ENCODE data around the gene PI3. TPM values are rescaled to one million over a fixed set of nuclear protein-coding genes. Genes with fewer than 3 reads are reported as not detected.
"Not testable (repeated sequence)": the region's sequence is repeated elsewhere in the genome, so short reads cannot be mapped to it uniquely, and the experiment has no call there.

Gene PI3
- polyA plus RNA-seq (2012; ENCODE audit: low read depth, missing spikeins) = not detected

- TF ChIP-seq POU2F2 (IDR thresholded peaks at IDR 0.05; ENCODE audit: low read depth, low read length) (no peak), POLR2A (IDR thresholded peaks at IDR 0.05; ENCODE audit: low read depth, low read length) (no peak), PAX5 (IDR thresholded peaks at IDR 0.05; ENCODE audit: insufficient read depth, low read length, severe bottlenecking) (no peak), POLR2AphosphoS5 (IDR thresholded peaks at IDR 0.05; ENCODE audit: low read depth, low read length) (no peak), TAF1 (IDR thresholded peaks at IDR 0.05; ENCODE audit: low read depth, low read length) (no peak), SPI1 (IDR thresholded peaks at IDR 0.05; ENCODE audit: low read depth, low read length) (no peak)
- no peak for FAIRE-seq
- DNase-seq (ENCODE audit: insufficient read length, low spot score) = no peak
Observed at GRCh38 chr20:45174434-45175364, at the start of gene PI3. TSS of gene PI3 (plus strand) at chr20:45174902. CDS start at chr20:45174923, 21 bp downstream.

GRCh38 chr20:45128099-45128498 is 46.6 kb upstream of the PI3 start:
- TF ChIP-seq POU2F2 (IDR thresholded peaks at IDR 0.05; ENCODE audit: low read depth, low read length) = no peak
- TF ChIP-seq TAF1 (IDR thresholded peaks at IDR 0.05; ENCODE audit: low read depth, low read length) = no peak
- no peak for TF ChIP-seq POLR2AphosphoS5 (IDR thresholded peaks at IDR 0.05; ENCODE audit: low read depth, low read length)
- TF ChIP-seq PAX5 (IDR thresholded peaks at IDR 0.05; ENCODE audit: insufficient read depth, low read length, severe bottlenecking) = no peak
- TF ChIP-seq POLR2A (IDR thresholded peaks at IDR 0.05; ENCODE audit: low read depth, low read length) = no peak
- TF ChIP-seq SPI1 (IDR thresholded peaks at IDR 0.05; ENCODE audit: low read depth, low read length) = no peak
- FAIRE-seq (peak; percentile 9), DNase-seq (ENCODE audit: insufficient read length, low spot score) (no peak)

- TF ChIP-seq POLR2A (IDR thresholded peaks at IDR 0.05; ENCODE audit: low read depth, low read length) (no peak), TAF1 (IDR thresholded peaks at IDR 0.05; ENCODE audit: low read depth, low read length) (no peak), SPI1 (IDR thresholded peaks at IDR 0.05; ENCODE audit: low read depth, low read length) (no peak), PAX5 (IDR thresholded peaks at IDR 0.05; ENCODE audit: insufficient read depth, low read length, severe bottlenecking) (no peak), POLR2AphosphoS5 (IDR thresholded peaks at IDR 0.05; ENCODE audit: low read depth, low read length) (no peak), POU2F2 (IDR thresholded peaks at IDR 0.05; ENCODE audit: low read depth, low read length) (no peak)
- FAIRE-seq = no peak
- DNase-seq (ENCODE audit: insufficient read length, low spot score) = no peak
Observed at GRCh38 chr20:45136911-45137310, 37.8 kb upstream of the PI3 start.

GRCh38 chr20:45138561-45139300 is 36.0 kb upstream of the PI3 start:
- DNase-seq (ENCODE audit: insufficient read length, low spot score) (peak; percentile 33), FAIRE-seq (no peak)
- TF ChIP-seq TAF1 (IDR thresholded peaks at IDR 0.05; ENCODE audit: low read depth, low read length) (no peak), POLR2AphosphoS5 (IDR thresholded peaks at IDR 0.05; ENCODE audit: low read depth, low read length) (no peak), PAX5 (IDR thresholded peaks at IDR 0.05; ENCODE audit: insufficient read depth, low read length, severe bottlenecking) (no peak), SPI1 (IDR thresholded peaks at IDR 0.05; ENCODE audit: low read depth, low read length) (no peak), POU2F2 (IDR thresholded peaks at IDR 0.05; ENCODE audit: low read depth, low read length) (no peak), POLR2A (IDR thresholded peaks at IDR 0.05; ENCODE audit: low read depth, low read length) (no peak)

GRCh38 chr20:45139733-45140375 is 34.8 kb upstream of the PI3 start:
- DNase-seq (ENCODE audit: insufficient read length, low spot score); FAIRE-seq: not testable (repeated sequence)

- FAIRE-seq = no peak
- no peak for TF ChIP-seq SPI1 (IDR thresholded peaks at IDR 0.05; ENCODE audit: low read depth, low read length)
- no peak for DNase-seq (ENCODE audit: insufficient read length, low spot score)
Observed at GRCh38 chr20:45140836-45141235, 33.9 kb upstream of the PI3 start.

GRCh38 chr20:45149062-45149461 is 25.6 kb upstream of the PI3 start:
- DNase-seq (ENCODE audit: insufficient read length, low spot score) = no peak
- no peak for FAIRE-seq
- TF ChIP-seq POLR2A (IDR thresholded peaks at IDR 0.05; ENCODE audit: low read depth, low read length) (no peak), PAX5 (IDR thresholded peaks at IDR 0.05; ENCODE audit: insufficient read depth, low read length, severe bottlenecking) (no peak), POU2F2 (IDR thresholded peaks at IDR 0.05; ENCODE audit: low read depth, low read length) (no peak), POLR2AphosphoS5 (IDR thresholded peaks at IDR 0.05; ENCODE audit: low read depth, low read length) (no peak), TAF1 (IDR thresholded peaks at IDR 0.05; ENCODE audit: low read depth, low read length) (no peak), SPI1 (IDR thresholded peaks at IDR 0.05; ENCODE audit: low read depth, low read length) (no peak)

- TF ChIP-seq POLR2AphosphoS5 (IDR thresholded peaks at IDR 0.05; ENCODE audit: low read depth, low read length) (no peak), TAF1 (IDR thresholded peaks at IDR 0.05; ENCODE audit: low read depth, low read length) (no peak), PAX5 (IDR thresholded peaks at IDR 0.05; ENCODE audit: insufficient read depth, low read length, severe bottlenecking) (no peak), SPI1 (IDR thresholded peaks at IDR 0.05; ENCODE audit: low read depth, low read length) (no peak), POLR2A (IDR thresholded peaks at IDR 0.05; ENCODE audit: low read depth, low read length) (no peak), POU2F2 (IDR thresholded peaks at IDR 0.05; ENCODE audit: low read depth, low read length) (no peak)
- FAIRE-seq (no peak), DNase-seq (ENCODE audit: insufficient read length, low spot score) (no peak)
Observed at GRCh38 chr20:45152405-45152804, 22.3 kb upstream of the PI3 start.

GRCh38 chr20:45153147-45153546 is 21.6 kb upstream of the PI3 start:
- FAIRE-seq (no peak), DNase-seq (ENCODE audit: insufficient read length, low spot score) (no peak)
- TF ChIP-seq PAX5 (IDR thresholded peaks at IDR 0.05; ENCODE audit: insufficient read depth, low read length, severe bottlenecking) = no peak
- TF ChIP-seq POLR2AphosphoS5 (IDR thresholded peaks at IDR 0.05; ENCODE audit: low read depth, low read length) = no peak
- no peak for TF ChIP-seq SPI1 (IDR thresholded peaks at IDR 0.05; ENCODE audit: low read depth, low read length)
- TF ChIP-seq TAF1 (IDR thresholded peaks at IDR 0.05; ENCODE audit: low read depth, low read length) = no peak
- no peak for TF ChIP-seq POU2F2 (IDR thresholded peaks at IDR 0.05; ENCODE audit: low read depth, low read length)
- no peak for TF ChIP-seq POLR2A (IDR thresholded peaks at IDR 0.05; ENCODE audit: low read depth, low read length)
